ENCODE results near the gene IFNW1. TPM values are rescaled to one million over a fixed set of nuclear protein-coding genes. Genes with fewer than 3 reads are reported as not detected.

IFNW1 gene
- total and polyA plus RNA-seq, 2 donors (not counting 3 experiments of a cell fraction or from before 2014, with no cell fraction given) = not detected

DNA sequence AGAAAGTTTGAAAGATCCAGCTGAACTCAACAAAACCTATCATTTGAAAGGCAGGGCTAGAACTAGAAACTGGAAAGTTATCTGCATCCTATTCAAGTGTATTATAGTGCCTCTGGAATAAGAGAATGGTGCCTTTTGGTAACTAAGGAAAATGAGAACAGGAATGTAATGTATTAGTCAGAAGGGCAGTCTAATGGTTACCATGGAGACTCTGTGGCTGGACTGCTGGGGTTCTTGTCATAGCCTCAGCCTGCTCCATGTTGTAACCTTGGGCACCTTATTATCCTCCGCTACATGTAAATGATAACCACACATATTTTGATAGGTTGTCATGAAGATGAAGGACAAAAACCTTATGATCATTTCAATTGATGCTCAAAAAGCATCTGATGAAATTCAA, 39.3 kb downstream of the IFNW1 start:
- TF ChIP-seq JUN (IDR thresholded peaks at IDR 0.05; ENCODE audit: borderline replicate concordance, insufficient read depth, insufficient read length, low read depth) (no peak), POLR2AphosphoS5 (IDR thresholded peaks at IDR 0.05; ENCODE audit: insufficient read depth, low read depth, low read length) (no peak), FOS (IDR thresholded peaks at IDR 0.05; ENCODE audit: borderline replicate concordance, insufficient read depth, low read length) (no peak), GATA2 (IDR thresholded peaks at IDR 0.05; ENCODE audit: insufficient read depth, insufficient read length, low read depth, low read length) (no peak), POLR2A (IDR thresholded peaks at IDR 0.05; ENCODE audit: low read depth, low read length) (no peak), MYC (IDR thresholded peaks at IDR 0.05; ENCODE audit: low read depth, low read length) (no peak), EZH2 (IDR thresholded peaks at IDR 0.05; ENCODE audit: borderline replicate concordance, low read depth, low read length, severe bottlenecking) (no peak)
- TF ChIP-seq, protein P1, sequence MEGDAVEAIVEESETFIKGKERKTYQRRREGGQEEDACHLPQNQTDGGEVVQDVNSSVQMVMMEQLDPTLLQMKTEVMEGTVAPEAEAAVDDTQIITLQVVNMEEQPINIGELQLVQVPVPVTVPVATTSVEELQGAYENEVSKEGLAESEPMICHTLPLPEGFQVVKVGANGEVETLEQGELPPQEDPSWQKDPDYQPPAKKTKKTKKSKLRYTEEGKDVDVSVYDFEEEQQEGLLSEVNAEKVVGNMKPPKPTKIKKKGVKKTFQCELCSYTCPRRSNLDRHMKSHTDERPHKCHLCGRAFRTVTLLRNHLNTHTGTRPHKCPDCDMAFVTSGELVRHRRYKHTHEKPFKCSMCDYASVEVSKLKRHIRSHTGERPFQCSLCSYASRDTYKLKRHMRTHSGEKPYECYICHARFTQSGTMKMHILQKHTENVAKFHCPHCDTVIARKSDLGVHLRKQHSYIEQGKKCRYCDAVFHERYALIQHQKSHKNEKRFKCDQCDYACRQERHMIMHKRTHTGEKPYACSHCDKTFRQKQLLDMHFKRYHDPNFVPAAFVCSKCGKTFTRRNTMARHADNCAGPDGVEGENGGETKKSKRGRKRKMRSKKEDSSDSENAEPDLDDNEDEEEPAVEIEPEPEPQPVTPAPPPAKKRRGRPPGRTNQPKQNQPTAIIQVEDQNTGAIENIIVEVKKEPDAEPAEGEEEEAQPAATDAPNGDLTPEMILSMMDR (IDR thresholded peaks at IDR 0.05; ENCODE audit: extremely low read depth in 1 of 2, insufficient read depth in 1 of 2, low read depth in 1 of 2, low read length in 2 of 2) = no peak
- TF ChIP-seq, protein P2, sequence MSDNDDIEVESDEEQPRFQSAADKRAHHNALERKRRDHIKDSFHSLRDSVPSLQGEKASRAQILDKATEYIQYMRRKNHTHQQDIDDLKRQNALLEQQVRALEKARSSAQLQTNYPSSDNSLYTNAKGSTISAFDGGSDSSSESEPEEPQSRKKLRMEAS (IDR thresholded peaks at IDR 0.05; ENCODE audit: insufficient read depth, insufficient read length) = no peak
- no peaks in the 10 kb centered on the region for H3K9me1 ChIP-seq (replicated peaks; ENCODE audit: control insufficient read depth, extremely low read depth, insufficient read depth, low read length)
- no peaks in the 10 kb centered on the region for H3K36me3 ChIP-seq (ENCODE audit: control insufficient read depth in 2 of 2, extremely low read depth in 1 of 2, insufficient read depth in 2 of 2, low read length in 2 of 2)
- FAIRE-seq (no peak), DNase-seq (ENCODE audit: low read depth, low spot score) (no peak)
- CTCF ChIA-PET = interaction anchor here (1.3 kb wide), 1 partner anchor 8 kb away, joined by 5 read pairs; no protein-coding TSS in a partner anchor
- POLR2A ChIA-PET = no interaction called here
- no peak overlapping the region for H2AFZ ChIP-seq (ENCODE audit: low read depth, low read length)
- H3K79me2 ChIP-seq (ENCODE audit: control insufficient read depth, insufficient read depth, low read length) = no peaks in the 10 kb centered on the region
- no TSS peak for BruUV-seq (replicated peaks)
- no peaks in the 10 kb centered on the region for H3K27me3 ChIP-seq (ENCODE audit: control insufficient read depth in 2 of 2, insufficient read depth in 2 of 2, low read length in 2 of 2)
- H3K27ac ChIP-seq (ENCODE audit: insufficient read depth, low read depth, low read length) = no peak overlapping the region
- dilution Hi-C loops (cut with MboI; ENCODE audit: extremely low pct_ligation_motif_present, low sequenced_read_pairs) (no loop called here), intact Hi-C loops (cut with micrococcal nuclease) (loop anchor here (5.0 kb wide), 1 partner anchor 145 kb away; no protein-coding TSS in a partner anchor)
- no peaks in the 10 kb centered on the region for H3K4me1 ChIP-seq (ENCODE audit: control insufficient read depth, extremely low read depth, insufficient read depth, low read length)
- H3K9ac ChIP-seq (replicated peaks; ENCODE audit: extremely low read depth, insufficient read depth, low read length) = no peak overlapping the region
- H4K20me1 ChIP-seq (replicated peaks; ENCODE audit: control insufficient read depth, extremely low read depth, insufficient read depth, low read length) = no peaks in the 10 kb centered on the region
- H3K4me2 ChIP-seq (ENCODE audit: insufficient read depth, low read length) = no peak overlapping the region
- no peak overlapping the region for H3K4me3 ChIP-seq (replicated peaks in 1 of 3; ENCODE audit: insufficient read depth in 1 of 3, low read depth in 1 of 3, low read length in 3 of 3)
- H3K9me3 ChIP-seq (replicated peaks; ENCODE audit: control insufficient read depth, insufficient read depth, low read length) = no peaks in the 10 kb centered on the region
